Testis (tissue), 2 donors: ENCODE results near the gene TYK2.

Experiments used
- POLR2A ChIP-seq: fragments of 450-650 bp; IDR thresholded peaks from one replicate; pipeline ENCODE4 v1.6.1; 2017; ENCODE audit warnings: antibody characterized with exemption, mild to moderate bottlenecking, moderate library complexity
- TF ChIP-seq, protein P1 (sequence below), 3 experiments: fragments of 450-650 bp in 2 of 3; fragments of 200-600 bp in 1 of 3; sonication (generic) in 1 of 3; IDR thresholded peaks; one replicate each; pipeline ENCODE4 v1.5.1; 2016 to 2019; ENCODE audit warnings: antibody characterized with exemption in 3 of 3, mild to moderate bottlenecking in 2 of 3, moderate library complexity in 1 of 3

- TF ChIP-seq, protein P1, sequence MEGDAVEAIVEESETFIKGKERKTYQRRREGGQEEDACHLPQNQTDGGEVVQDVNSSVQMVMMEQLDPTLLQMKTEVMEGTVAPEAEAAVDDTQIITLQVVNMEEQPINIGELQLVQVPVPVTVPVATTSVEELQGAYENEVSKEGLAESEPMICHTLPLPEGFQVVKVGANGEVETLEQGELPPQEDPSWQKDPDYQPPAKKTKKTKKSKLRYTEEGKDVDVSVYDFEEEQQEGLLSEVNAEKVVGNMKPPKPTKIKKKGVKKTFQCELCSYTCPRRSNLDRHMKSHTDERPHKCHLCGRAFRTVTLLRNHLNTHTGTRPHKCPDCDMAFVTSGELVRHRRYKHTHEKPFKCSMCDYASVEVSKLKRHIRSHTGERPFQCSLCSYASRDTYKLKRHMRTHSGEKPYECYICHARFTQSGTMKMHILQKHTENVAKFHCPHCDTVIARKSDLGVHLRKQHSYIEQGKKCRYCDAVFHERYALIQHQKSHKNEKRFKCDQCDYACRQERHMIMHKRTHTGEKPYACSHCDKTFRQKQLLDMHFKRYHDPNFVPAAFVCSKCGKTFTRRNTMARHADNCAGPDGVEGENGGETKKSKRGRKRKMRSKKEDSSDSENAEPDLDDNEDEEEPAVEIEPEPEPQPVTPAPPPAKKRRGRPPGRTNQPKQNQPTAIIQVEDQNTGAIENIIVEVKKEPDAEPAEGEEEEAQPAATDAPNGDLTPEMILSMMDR (IDR thresholded peaks at IDR 0.05): no peak
- no peak for TF ChIP-seq POLR2A
Measured at GRCh38 chr19:10344780-10345179, 35.6 kb downstream of the TYK2 start.
